ENCODE results near the gene PRF1.
"Not testable (repeated sequence)": the region's sequence is repeated elsewhere in the genome, so short reads cannot be mapped to it uniquely, and the experiment has no call there.

DNA sequence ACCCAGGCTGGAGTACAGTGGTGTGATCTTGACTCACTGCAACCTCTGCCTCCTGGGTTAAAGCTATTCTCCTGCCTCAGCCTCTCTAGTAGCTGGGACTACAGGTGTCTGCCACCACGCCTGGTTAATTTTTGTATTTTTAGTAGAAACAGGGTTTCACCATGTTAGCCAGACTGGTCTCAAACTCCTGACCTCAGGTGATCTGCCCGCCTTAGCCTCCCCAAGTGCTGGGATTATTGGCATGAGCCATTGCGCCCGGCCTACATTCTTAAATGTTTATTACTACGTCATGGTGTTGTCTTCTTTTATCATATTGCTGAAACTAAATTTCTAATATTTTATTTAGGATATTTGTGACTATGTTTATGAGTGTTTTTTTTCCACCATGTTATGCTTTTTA is 21.4 kb downstream of the PRF1 start:
- TF ChIP-seq, protein P1, sequence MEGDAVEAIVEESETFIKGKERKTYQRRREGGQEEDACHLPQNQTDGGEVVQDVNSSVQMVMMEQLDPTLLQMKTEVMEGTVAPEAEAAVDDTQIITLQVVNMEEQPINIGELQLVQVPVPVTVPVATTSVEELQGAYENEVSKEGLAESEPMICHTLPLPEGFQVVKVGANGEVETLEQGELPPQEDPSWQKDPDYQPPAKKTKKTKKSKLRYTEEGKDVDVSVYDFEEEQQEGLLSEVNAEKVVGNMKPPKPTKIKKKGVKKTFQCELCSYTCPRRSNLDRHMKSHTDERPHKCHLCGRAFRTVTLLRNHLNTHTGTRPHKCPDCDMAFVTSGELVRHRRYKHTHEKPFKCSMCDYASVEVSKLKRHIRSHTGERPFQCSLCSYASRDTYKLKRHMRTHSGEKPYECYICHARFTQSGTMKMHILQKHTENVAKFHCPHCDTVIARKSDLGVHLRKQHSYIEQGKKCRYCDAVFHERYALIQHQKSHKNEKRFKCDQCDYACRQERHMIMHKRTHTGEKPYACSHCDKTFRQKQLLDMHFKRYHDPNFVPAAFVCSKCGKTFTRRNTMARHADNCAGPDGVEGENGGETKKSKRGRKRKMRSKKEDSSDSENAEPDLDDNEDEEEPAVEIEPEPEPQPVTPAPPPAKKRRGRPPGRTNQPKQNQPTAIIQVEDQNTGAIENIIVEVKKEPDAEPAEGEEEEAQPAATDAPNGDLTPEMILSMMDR (IDR thresholded peaks at IDR 0.05): not testable (repeated sequence)
- TF ChIP-seq POLR2A (IDR thresholded peaks at IDR 0.05): not testable (repeated sequence)
